Aorta (tissue), 5 donors: ENCODE results near the gene PKP3. TPM values are rescaled to one million over a fixed set of nuclear protein-coding genes. Genes with fewer than 3 reads are reported as not detected.

ENCODE experiments used
- ATAC-seq: fragments of 200-7000 bp; cut with Tn5 transposase; one replicate; pipeline ENCODE4 v1.9.1; 2022; ENCODE audit warnings: moderate library complexity; ENCODE audit not compliant: low FRiP score
- DNase-seq, 2 donors: peaks; one replicate each; pipeline ENCODE4 v3.0.0-alpha.2; 2020
- H3K27ac ChIP-seq, 2 donors: one replicate each; pipeline ENCODE4 v1.5.1; 2013; ENCODE audit warnings: low read length in 2 of 2, mild to moderate bottlenecking in 2 of 2, moderate library complexity in 2 of 2, control low read depth in 1 of 2, inconsistent platforms in 1 of 2, low read depth in 1 of 2
- H3K27me3 ChIP-seq, 2 donors: one replicate each; pipeline ENCODE4 v1.6.1; 2013; ENCODE audit warnings: control low read depth in 1 of 2, low read length in 1 of 2, mild to moderate bottlenecking in 1 of 2, moderate library complexity in 1 of 2; ENCODE audit not compliant: insufficient read depth in 2 of 2, control insufficient read depth in 1 of 2
- H3K36me3 ChIP-seq, 2 donors: one replicate each; pipeline ENCODE4 v1.6.1; 2013; ENCODE audit warnings: control low read depth in 1 of 2, low read length in 1 of 2, mild to moderate bottlenecking in 1 of 2; ENCODE audit not compliant: insufficient read depth in 2 of 2, control insufficient read depth in 1 of 2
- H3K4me1 ChIP-seq, 2 donors: one replicate each; pipeline ENCODE4 v1.6.1; 2013; ENCODE audit warnings: low read length in 2 of 2, control low read depth in 1 of 2, mild to moderate bottlenecking in 1 of 2, moderate library complexity in 1 of 2; ENCODE audit not compliant: insufficient read depth in 2 of 2, control insufficient read depth in 1 of 2
- H3K4me3 ChIP-seq, 2 donors: one replicate each; pipeline ENCODE4 v1.5.1; 2013; ENCODE audit warnings: low read length in 2 of 2, control low read depth in 1 of 2, mild to moderate bottlenecking in 1 of 2
- H3K9me3 ChIP-seq: one replicate; pipeline ENCODE4 v1.6.1; 2013; ENCODE audit warnings: mild to moderate bottlenecking, low read length; ENCODE audit not compliant: control insufficient read depth
- WGBS, 2 donors: extraction: QIAGEN DNeasy Blood & Tissue Kit; methylation state at CpG; one replicate each; pipeline ENCODE4 v1.1.7; 2013; 5-methylcytosine and 5-hydroxymethylcytosine counted together
- intact Hi-C, 2 donors: fragments of 100-400 bp; cut with DNase I; formaldehyde crosslinking; loops; one replicate each; pipeline versions ENCODE4 v1.14.2 to v1.15.0; 2022
- polyA plus RNA-seq, 2 donors: library from polyadenylated mRNA; stranded (reverse); fragments of 200-250 nt; gene quantifications; one replicate each; pipeline ENCODE4 v1.2.3, GENCODE V29; 2013
- total RNA-seq, 2 donors: library from RNA; stranded (reverse); fragmentation: NEBNext Ultra II Directional; extraction: Animal tissue kit (Norgen Biotek cat#: 25700); gene quantifications; one replicate each; pipeline ENCODE4 v1.2.1, GENCODE V29; 2021
- donor health status: healthy with polysubstance abuse.
- donor health status: Bipolar disorder and iron deficiency.
- donor health status: DM: no; HTN: no; CAD: no.
- donor health status: DM: no; HTN: no; CAD: no.
- donor health status: DM: yes; HTN: yes; CAD: no.

Gene PKP3
- total and polyA plus RNA-seq, 4 donors, result 0.05 to 10.9 (median 0.42) TPM; not detected in 1

GRCh38 chr11:390175-390574, 3.8 kb upstream of the PKP3 start:
- no peaks in the 10 kb centered on the region for H3K36me3 ChIP-seq
- H3K27me3 ChIP-seq, result no peaks in the 10 kb centered on the region
- WGBS, 2 donors, result 56 to 67% methylated on average over 9 to 11 of the region's 11 CpGs
- no peak overlapping the region for H3K27ac ChIP-seq
- DNase-seq (no peak), ATAC-seq (no peak)
- intact Hi-C loops, result no loop called here
- peaks cover 2% of the 10 kb centered on the region for H3K9me3 ChIP-seq
- H3K4me3 ChIP-seq, result no peak overlapping the region
- no peaks in the 10 kb centered on the region for H3K4me1 ChIP-seq

GRCh38 chr11:391117-392017, 2.6 kb upstream of the PKP3 start:
- no peaks in the 10 kb centered on the region for H3K27me3 ChIP-seq
- no peak overlapping the region for H3K4me3 ChIP-seq
- DNase-seq (no peak), ATAC-seq (no peak)
- intact Hi-C loops, result no loop called here
- peaks cover 1% of the 10 kb centered on the region for H3K9me3 ChIP-seq
- no peak overlapping the region for H3K27ac ChIP-seq
- H3K36me3 ChIP-seq, result no peaks in the 10 kb centered on the region
- 72 to 78% methylated on average over 38 of the region's 38 CpGs for WGBS, 2 donors
- no peaks in the 10 kb centered on the region for H3K4me1 ChIP-seq

- H3K27me3 ChIP-seq, result no peaks in the 10 kb centered on the region
- no peak for DNase-seq
- H3K4me3 ChIP-seq, result no peak overlapping the region
- H3K27ac ChIP-seq, result no peak overlapping the region
- H3K4me1 ChIP-seq, result no peaks in the 10 kb centered on the region
- no peaks in the 10 kb centered on the region for H3K36me3 ChIP-seq
- 90 to 91% methylated on average over 29 to 36 of the region's 36 CpGs for WGBS, 2 donors
- no peaks in the 10 kb centered on the region for H3K9me3 ChIP-seq
- intact Hi-C loops, result no loop called here
- ATAC-seq, result peak; percentile 13
Measured at GRCh38 chr11:392102-392777, 1.8 kb upstream of the PKP3 start.

- no peak overlapping the region for H3K4me3 ChIP-seq
- no peaks in the 10 kb centered on the region for H3K27me3 ChIP-seq
- H3K4me1 ChIP-seq, result no peaks in the 10 kb centered on the region
- intact Hi-C loops, result no loop called here
- ATAC-seq, result no peak
- H3K27ac ChIP-seq, result no peak overlapping the region
- no peak for DNase-seq
- WGBS, 2 donors, result 83 to 85% methylated on average over 17 of the region's 17 CpGs
- H3K36me3 ChIP-seq, result no peaks in the 10 kb centered on the region
- H3K9me3 ChIP-seq, result no peaks in the 10 kb centered on the region
Measured at GRCh38 chr11:393219-394033, 583 bp upstream of the PKP3 start.

- DNase-seq (no peak), ATAC-seq (peak; percentile 3)
- no peaks in the 10 kb centered on the region for H3K27me3 ChIP-seq
- H3K4me3 ChIP-seq, result no peak overlapping the region
- no peaks in the 10 kb centered on the region for H3K36me3 ChIP-seq
- no peaks in the 10 kb centered on the region for H3K9me3 ChIP-seq
- no peak overlapping the region for H3K27ac ChIP-seq
- H3K4me1 ChIP-seq, result no peaks in the 10 kb centered on the region
- WGBS, 2 donors, result 77 to 80% methylated on average over 24 to 25 of the region's 25 CpGs
- intact Hi-C loops, result no loop called here
Measured at GRCh38 chr11:394858-395655, 1.0 kb downstream of the PKP3 start.

GRCh38 chr11:395866-396265, 1.9 kb downstream of the PKP3 start:
- no peaks in the 10 kb centered on the region for H3K36me3 ChIP-seq
- WGBS, 2 donors, result 75 to 76% methylated on average over 11 of the region's 11 CpGs
- intact Hi-C loops, result no loop called here
- no peaks in the 10 kb centered on the region for H3K27me3 ChIP-seq
- H3K4me1 ChIP-seq, result no peaks in the 10 kb centered on the region
- no peak overlapping the region for H3K27ac ChIP-seq
- ATAC-seq (no peak), DNase-seq (no peak)
- H3K4me3 ChIP-seq, result no peak overlapping the region
- H3K9me3 ChIP-seq, result no peaks in the 10 kb centered on the region

GRCh38 chr11:396511-396947, 2.5 kb downstream of the PKP3 start:
- no peak overlapping the region for H3K4me3 ChIP-seq
- H3K4me1 ChIP-seq, result no peaks in the 10 kb centered on the region
- DNase-seq, result no peak
- no peaks in the 10 kb centered on the region for H3K27me3 ChIP-seq
- H3K9me3 ChIP-seq, result no peaks in the 10 kb centered on the region
- intact Hi-C loops, result no loop called here
- H3K27ac ChIP-seq, result no peak overlapping the region
- peak; percentile 45 for ATAC-seq
- H3K36me3 ChIP-seq, result no peaks in the 10 kb centered on the region
- 46 to 52% methylated on average over 23 of the region's 23 CpGs for WGBS, 2 donors

GRCh38 chr11:396948-397548, 3.0 kb downstream of the PKP3 start:
- peak; percentile 78 to 89 for DNase-seq
- ATAC-seq, result peak; percentile 75
- Histone ChIP-seq H3K27me3 (no peaks in the 10 kb centered on the region), H3K4me1 (no peaks in the 10 kb centered on the region), H3K27ac (no peak overlapping the region), H3K4me3 (no peak overlapping the region), H3K36me3 (no peaks in the 10 kb centered on the region), H3K9me3 (no peaks in the 10 kb centered on the region)
- intact Hi-C loops, result no loop called here
- WGBS, 2 donors, result 34 to 46% methylated on average over 37 to 43 of the region's 43 CpGs
